Measurements from ENCODE around the gene PAK6. TPM values are rescaled to one million over a fixed set of nuclear protein-coding genes. Genes with fewer than 3 reads are reported as not detected.

PAK6 gene
- total and polyA plus RNA-seq, 4 experiments from 2014 or later = 0.53 to 1.7 (median 0.67) TPM; not detected in 1

Other genes with a start within 250 kb of the PAK6 start
- gene SRP14, start 199.9 kb upstream of the PAK6 start, total RNA-seq = 100 to 1,000 TPM; 118 to 120 TPM
- gene SRP14, start 199.9 kb upstream of the PAK6 start, polyA plus RNA-seq = 1,000 to 10,000 TPM in 1 of 2 donors, 100 to 1,000 TPM in 1; 773 to 1,035 TPM
- 10 to 100 TPM; 13.3 to 13.7 TPM for gene BMF, start 130.2 kb upstream of the PAK6 start, total RNA-seq
- gene BMF, start 130.2 kb upstream of the PAK6 start, polyA plus RNA-seq = under 1 TPM; 0.55 to 0.99 TPM
- gene BUB1B, start 78.0 kb upstream of the PAK6 start, total RNA-seq = under 1 TPM; 0.55 to 0.89 TPM
- gene BUB1B, start 78.0 kb upstream of the PAK6 start, polyA plus RNA-seq = under 1 TPM in 1 of 2 donors, not detected in 1; 0.40 TPM
- gene ANKRD63, start 44.0 kb downstream of the PAK6 start, total RNA-seq = not detected
- not detected for gene ANKRD63, start 44.0 kb downstream of the PAK6 start, polyA plus RNA-seq
- 100 to 1,000 TPM; 211 to 219 TPM for gene PLCB2, start 68.9 kb downstream of the PAK6 start, total RNA-seq
- gene PLCB2, start 68.9 kb downstream of the PAK6 start, polyA plus RNA-seq = 10 to 100 TPM; 22.6 to 37.5 TPM
- 1 to 10 TPM; 7.2 to 7.5 TPM for gene INAFM2, start 84.6 kb downstream of the PAK6 start, total RNA-seq
- gene INAFM2, start 84.6 kb downstream of the PAK6 start, polyA plus RNA-seq = 1 to 10 TPM in 1 of 2 donors, under 1 TPM in 1; 0.08 to 2.8 TPM
- 1 to 10 TPM; 2.6 to 5.1 TPM for gene CCDC9B, start 101.9 kb downstream of the PAK6 start, total RNA-seq
- under 1 TPM in 1 of 2 donors, not detected in 1; 0.53 TPM for gene CCDC9B, start 101.9 kb downstream of the PAK6 start, polyA plus RNA-seq
- not detected for gene PHGR1, start 112.0 kb downstream of the PAK6 start, total RNA-seq
- not detected for gene PHGR1, start 112.0 kb downstream of the PAK6 start, polyA plus RNA-seq
- under 1 TPM; 0.03 to 0.23 TPM for gene DISP2, start 119.2 kb downstream of the PAK6 start, total RNA-seq
- gene DISP2, start 119.2 kb downstream of the PAK6 start, polyA plus RNA-seq = under 1 TPM in 1 of 2 donors, not detected in 1; 0.05 TPM
- gene KNSTRN, start 143.7 kb downstream of the PAK6 start, total RNA-seq = 1 to 10 TPM; 6.8 to 8.8 TPM
- 1 to 10 TPM; 1.0 to 2.5 TPM for gene KNSTRN, start 143.7 kb downstream of the PAK6 start, polyA plus RNA-seq
- gene IVD, start 166.7 kb downstream of the PAK6 start, total RNA-seq = 10 to 100 TPM; 56.4 to 62.2 TPM
- gene IVD, start 166.7 kb downstream of the PAK6 start, polyA plus RNA-seq = 10 to 100 TPM; 25.7 to 26.8 TPM
- 10 to 100 TPM; 47.0 to 49.2 TPM for gene BAHD1, start 201.9 kb downstream of the PAK6 start, total RNA-seq
- 1 to 10 TPM; 1.5 to 4.6 TPM for gene BAHD1, start 201.9 kb downstream of the PAK6 start, polyA plus RNA-seq
- 10 to 100 TPM in 1 of 2 experiments, 1 to 10 TPM in 1; 9.1 to 10.5 TPM for gene CHST14, start 231.9 kb downstream of the PAK6 start, total RNA-seq
- 1 to 10 TPM in 1 of 2 donors, under 1 TPM in 1; 0.64 to 1.5 TPM for gene CHST14, start 231.9 kb downstream of the PAK6 start, polyA plus RNA-seq

All from CD4-positive, alpha-beta memory T cell (primary cell).